ENCODE data around the gene MRPL34. TPM values are rescaled to one million over a fixed set of nuclear protein-coding genes. Genes with fewer than 3 reads are reported as not detected.

The MRPL34 gene
- total and polyA plus RNA-seq, 9 of the 15 experiments (the other 6 are each of a cell fraction or from before 2014, with no cell fraction given): 11.5 to 256 (median 72.5) TPM

DNA sequence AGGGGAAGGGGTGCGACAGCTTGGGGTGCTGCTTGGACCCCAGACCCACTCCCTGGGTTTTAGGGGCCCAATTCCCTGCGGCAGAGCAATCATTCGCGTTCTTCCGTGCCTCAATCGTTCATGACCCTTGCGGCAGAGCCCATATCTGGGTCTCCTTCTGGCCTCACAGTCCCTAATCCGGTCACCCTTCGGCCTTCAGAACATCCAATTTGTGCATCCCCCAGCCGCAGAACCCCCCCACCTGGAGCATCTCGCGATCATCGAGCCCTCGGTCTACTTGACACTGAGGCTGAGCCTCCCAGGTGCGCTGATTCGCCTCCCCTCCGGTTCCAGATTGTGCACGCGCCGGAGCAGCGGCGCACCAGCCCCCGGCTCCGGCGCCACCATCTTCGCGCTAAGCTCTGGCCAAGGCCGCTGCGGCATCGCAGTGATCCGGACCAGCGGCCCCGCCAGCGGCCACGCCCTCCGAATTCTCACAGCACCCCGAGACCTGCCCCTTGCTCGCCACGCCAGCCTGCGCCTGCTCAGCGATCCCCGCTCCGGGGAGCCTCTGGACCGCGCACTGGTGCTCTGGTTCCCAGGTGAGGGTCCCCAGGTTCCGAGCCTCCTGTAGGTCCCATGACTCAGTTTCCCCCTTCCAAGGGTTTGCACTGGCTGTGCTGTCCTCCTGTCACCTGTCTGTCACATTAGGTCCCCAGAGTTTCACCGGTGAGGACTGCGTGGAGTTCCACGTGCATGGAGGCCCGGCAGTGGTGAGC, 32.2 kb downstream of the MRPL34 start (continued):
- TF ChIP-seq MAZ (CRISPR knock-in tag; conservative IDR thresholded peaks at IDR 0.05 in 1 of 2, IDR thresholded peaks at IDR 0.05 in 1 of 2) (no peak; a peak in 1 of 4 replicates), COPS2 (conservative IDR thresholded peaks at IDR 0.05) (no peak), ZNF551 (CRISPR knock-in tag; IDR thresholded peaks at IDR 0.05) (no peak), ZNF695 (CRISPR knock-in tag; IDR thresholded peaks at IDR 0.05) (no peak), ZNF75A (CRISPR knock-in tag; IDR thresholded peaks at IDR 0.05) (no peak), PRPF4 (IDR thresholded peaks at IDR 0.05; ENCODE audit: insufficient read depth, low read depth, low read length, poor library complexity, severe bottlenecking) (no peak), EP300 (IDR thresholded peaks at IDR 0.05; ENCODE audit: low read length) (no peak), SMAD4 (CRISPR knock-in tag; conservative IDR thresholded peaks at IDR 0.05) (no peak), BCOR (IDR thresholded peaks at IDR 0.05) (peak; percentile 57; the same call in 1 of the 2 replicates), NFXL1 (CRISPR knock-in tag; IDR thresholded peaks at IDR 0.05) (no peak), ZNF57 (CRISPR knock-in tag; IDR thresholded peaks at IDR 0.05) (no peak), FOXP1 (CRISPR knock-in tag; IDR thresholded peaks at IDR 0.05) (peak; percentile 59; the same call in 1 of the 2 replicates), FUS (optimal IDR thresholded peaks at IDR 0.05; ENCODE audit: low read depth, low read length) (no peak), SMARCA4 (IDR thresholded peaks at IDR 0.05) (no peak), GATAD2B (IDR thresholded peaks at IDR 0.05; ENCODE audit: borderline replicate concordance) (no peak), SMAD2 (IDR thresholded peaks at IDR 0.05; ENCODE audit: low read depth, low read length) (no peak), IRF2 (CRISPR knock-in tag; IDR thresholded peaks at IDR 0.05) (no peak), HBP1 (CRISPR knock-in tag; IDR thresholded peaks at IDR 0.05) (no peak), ARNT (IDR thresholded peaks at IDR 0.05) (no peak), ZNF12 (CRISPR knock-in tag; IDR thresholded peaks at IDR 0.05) (no peak), MYC (IDR thresholded peaks at IDR 0.05; ENCODE audit: low read depth, low read length) (no peak), MYC (CRISPR knock-in tag; IDR thresholded peaks at IDR 0.05; ENCODE audit: borderline replicate concordance, low read depth) (peak; percentile 74; the same call in 1 of the 2 replicates), HNRNPUL1 (IDR thresholded peaks at IDR 0.05; ENCODE audit: low read length) (no peak), ETV1 (tag; conservative IDR thresholded peaks at IDR 0.05; ENCODE audit: low read depth) (no peak), NCOA6 (IDR thresholded peaks at IDR 0.05) (no peak), NFYB (IDR thresholded peaks at IDR 0.05; ENCODE audit: extremely low read depth, insufficient read length) (no peak), SNIP1 (IDR thresholded peaks at IDR 0.05; ENCODE audit: low read depth) (no peak), YY1 (IDR thresholded peaks at IDR 0.05; ENCODE audit: borderline replicate concordance in 1 of 3, control insufficient read depth in 1 of 3, extremely low read depth in 1 of 3, insufficient read depth in 3 of 3, insufficient read length in 1 of 3, insufficient replicate concordance in 2 of 3, low read depth in 1 of 3, low read length in 2 of 3) (peak; percentile 20 to 74 (median 48)), WHSC1 (IDR thresholded peaks at IDR 0.05; ENCODE audit: low read length) (no peak)
- TF ChIP-seq, protein P1, sequence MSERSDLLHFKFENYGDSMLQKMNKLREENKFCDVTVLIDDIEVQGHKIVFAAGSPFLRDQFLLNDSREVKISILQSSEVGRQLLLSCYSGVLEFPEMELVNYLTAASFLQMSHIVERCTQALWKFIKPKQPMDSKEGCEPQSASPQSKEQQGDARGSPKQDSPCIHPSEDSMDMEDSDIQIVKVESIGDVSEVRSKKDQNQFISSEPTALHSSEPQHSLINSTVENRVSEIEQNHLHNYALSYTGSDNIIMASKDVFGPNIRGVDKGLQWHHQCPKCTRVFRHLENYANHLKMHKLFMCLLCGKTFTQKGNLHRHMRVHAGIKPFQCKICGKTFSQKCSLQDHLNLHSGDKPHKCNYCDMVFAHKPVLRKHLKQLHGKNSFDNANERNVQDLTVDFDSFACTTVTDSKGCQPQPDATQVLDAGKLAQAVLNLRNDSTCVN (CRISPR knock-in tag; IDR thresholded peaks at IDR 0.05): no peak

All from K562 (cell line).